Sigmoid colon (tissue), 7 donors: ENCODE measurements around the gene ROBO1. TPM values are rescaled to one million over a fixed set of nuclear protein-coding genes. Genes with fewer than 3 reads are reported as not detected.

Experiments used
- DNase-seq: peaks from one replicate; pipeline ENCODE4 v3.0.0-alpha.2; 2019
- H3K27ac ChIP-seq, 4 donors: fragments of 200-600 bp; sonication (generic); one replicate each; pipeline ENCODE4 v1.5.1; 2016 to 2019; ENCODE audit warnings: mild to moderate bottlenecking in 1 of 4
- H3K27me3 ChIP-seq, 3 donors: fragments of 200-600 bp; sonication (generic); one replicate each; pipeline ENCODE4 v1.5.1; 2019; ENCODE audit warnings: mild to moderate bottlenecking in 1 of 3
- H3K36me3 ChIP-seq, 4 donors: fragments of 200-600 bp; sonication (generic); one replicate each; pipeline ENCODE4 v1.5.1; 2016 to 2019
- H3K4me1 ChIP-seq, 4 donors: fragments of 200-600 bp; sonication (generic); one replicate each; pipeline ENCODE4 v1.5.1; 2017 to 2019
- H3K4me3 ChIP-seq, 4 donors: fragments of 200-600 bp; sonication (generic); one replicate each; pipeline ENCODE4 v1.5.1; 2017 to 2019; ENCODE audit warnings: mild to moderate bottlenecking in 2 of 4, moderate library complexity in 1 of 4
- H3K9me3 ChIP-seq, 4 donors: fragments of 200-600 bp in 3 of 4; sonication (generic) in 3 of 4; one replicate each; pipeline versions ENCODE4 v1.5.1 to v1.6.1; 2013 to 2019
- EP300 ChIP-seq, 4 donors: sonication (generic); formaldehyde crosslinking; IDR thresholded peaks; one replicate each; pipeline ENCODE4 v1.6.1; 2017; ENCODE audit warnings: antibody characterized with exemption in 4 of 4
- POLR2A ChIP-seq, 2 donors: fragments of 450-650 bp; IDR thresholded peaks; one replicate each; pipeline ENCODE4 v1.6.1; 2016; ENCODE audit warnings: antibody characterized with exemption in 2 of 2, mild to moderate bottlenecking in 2 of 2, moderate library complexity in 2 of 2
- POLR2AphosphoS5 ChIP-seq, 4 donors: sonication (generic); formaldehyde crosslinking; IDR thresholded peaks; one replicate each; pipeline ENCODE4 v1.6.1; 2017; ENCODE audit warnings: antibody characterized with exemption in 4 of 4
- WGBS, 2 donors: extraction: QIAGEN DNeasy Blood & Tissue Kit; methylation state at CpG; one replicate each; pipeline ENCODE4 v1.1.7; 2013; 5-methylcytosine and 5-hydroxymethylcytosine counted together
- intact Hi-C: fragments of 100-400 bp; cut with DNase I; formaldehyde crosslinking; loops from one replicate; pipeline ENCODE4 v1.15.1; 2023
- polyA plus RNA-seq, 3 donors: library from polyadenylated mRNA; stranded (reverse); fragments of 200-250 nt; gene quantifications; one replicate each; pipeline ENCODE4 v1.2.3, GENCODE V29; 2013
- total RNA-seq, 4 donors: library from RNA; depleted of rRNA; stranded (reverse); fragments of >200 nt; gene quantifications; one replicate each; pipeline ENCODE4 v1.1.0, GENCODE V29; 2016
- TF ChIP-seq, protein P1 (sequence below), 4 experiments: fragments of 450-650 bp in 3 of 4; fragments of 200-600 bp in 1 of 4; IDR thresholded peaks; one replicate each; pipeline ENCODE4 v1.5.1; 2016 to 2019; ENCODE audit warnings: antibody characterized with exemption in 4 of 4, mild to moderate bottlenecking in 3 of 4, moderate library complexity in 2 of 4
- donor health status: healthy with polysubstance abuse.
- donor health status: Bipolar disorder and iron deficiency.
- donor health status: healthy.

ROBO1 gene
- total and polyA plus RNA-seq, 7 donors: 0.69 to 45.7 (median 32.4) TPM

DNA sequence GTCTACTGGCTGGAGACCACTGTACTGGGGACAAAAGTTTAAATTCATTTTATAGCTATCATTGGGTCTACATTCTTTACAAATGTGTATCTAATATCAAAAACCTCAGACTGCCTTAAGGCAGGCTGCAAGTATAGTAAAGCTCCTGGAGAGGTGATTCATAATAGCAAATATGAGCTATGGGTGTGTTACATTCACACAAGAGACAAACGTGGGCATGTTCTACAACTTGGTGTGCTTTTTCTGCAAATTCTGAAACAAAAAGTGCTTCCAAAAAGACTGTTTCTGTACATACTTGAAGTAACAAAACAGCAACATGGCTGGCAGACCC is 1101.4 kb downstream of the ROBO1 start:
- WGBS, 2 donors: 20 to 53% methylated on average over 1 of the region's 1 CpG
- Histone ChIP-seq H3K36me3 (peaks cover 0 to 9% (median 1%) of the 10 kb centered on the region in 4 donors), H3K4me3 (no peak overlapping the region), H3K4me1 (no peaks in the 10 kb centered on the region), H3K27ac (no peak overlapping the region), H3K9me3 (no peaks in the 10 kb centered on the region), H3K27me3 (no peaks in the 10 kb centered on the region)
- TF ChIP-seq POLR2AphosphoS5 (IDR thresholded peaks at IDR 0.05) (no peak), POLR2A (IDR thresholded peaks at IDR 0.05) (no peak), EP300 (IDR thresholded peaks at IDR 0.05) (no peak)
- TF ChIP-seq, protein P1, sequence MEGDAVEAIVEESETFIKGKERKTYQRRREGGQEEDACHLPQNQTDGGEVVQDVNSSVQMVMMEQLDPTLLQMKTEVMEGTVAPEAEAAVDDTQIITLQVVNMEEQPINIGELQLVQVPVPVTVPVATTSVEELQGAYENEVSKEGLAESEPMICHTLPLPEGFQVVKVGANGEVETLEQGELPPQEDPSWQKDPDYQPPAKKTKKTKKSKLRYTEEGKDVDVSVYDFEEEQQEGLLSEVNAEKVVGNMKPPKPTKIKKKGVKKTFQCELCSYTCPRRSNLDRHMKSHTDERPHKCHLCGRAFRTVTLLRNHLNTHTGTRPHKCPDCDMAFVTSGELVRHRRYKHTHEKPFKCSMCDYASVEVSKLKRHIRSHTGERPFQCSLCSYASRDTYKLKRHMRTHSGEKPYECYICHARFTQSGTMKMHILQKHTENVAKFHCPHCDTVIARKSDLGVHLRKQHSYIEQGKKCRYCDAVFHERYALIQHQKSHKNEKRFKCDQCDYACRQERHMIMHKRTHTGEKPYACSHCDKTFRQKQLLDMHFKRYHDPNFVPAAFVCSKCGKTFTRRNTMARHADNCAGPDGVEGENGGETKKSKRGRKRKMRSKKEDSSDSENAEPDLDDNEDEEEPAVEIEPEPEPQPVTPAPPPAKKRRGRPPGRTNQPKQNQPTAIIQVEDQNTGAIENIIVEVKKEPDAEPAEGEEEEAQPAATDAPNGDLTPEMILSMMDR (IDR thresholded peaks at IDR 0.05): no peak
- intact Hi-C loops: no loop called here
- DNase-seq: no peak

DNA sequence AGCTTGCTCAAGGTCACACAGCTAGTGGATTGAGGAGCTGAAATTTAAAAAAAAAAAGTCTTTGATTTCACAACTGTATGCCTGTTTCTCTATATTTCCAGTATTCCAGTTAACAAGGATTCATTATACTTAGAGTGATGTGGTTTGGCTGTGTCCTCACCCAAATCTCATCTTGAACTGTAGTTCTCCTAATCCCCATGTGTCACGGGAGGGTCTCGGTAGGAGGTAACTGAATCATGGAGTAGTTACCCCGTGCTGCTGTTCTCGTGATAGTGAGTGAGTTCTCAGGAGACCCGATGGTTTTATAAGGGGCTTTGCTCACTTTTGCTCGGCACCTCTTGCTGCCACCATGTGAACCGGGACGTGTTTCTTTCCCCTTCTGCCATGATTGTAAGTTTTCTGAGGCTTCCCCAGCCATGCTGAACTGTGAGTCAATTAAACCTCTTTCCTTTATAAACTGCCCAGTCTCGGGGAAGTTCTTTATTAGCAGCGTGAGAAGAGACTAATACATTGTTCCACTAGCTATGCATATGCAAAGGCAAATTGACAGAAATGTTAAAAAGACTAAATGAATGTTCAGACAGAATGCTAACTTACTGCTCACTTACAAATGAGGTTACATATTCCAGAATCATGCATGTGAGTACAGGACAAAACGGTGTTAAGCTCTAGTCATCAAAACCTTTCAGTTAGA is 1101.9 kb downstream of the ROBO1 start:
- H3K9me3 ChIP-seq: no peaks in the 10 kb centered on the region
- H3K4me3 ChIP-seq: no peak overlapping the region
- intact Hi-C loops: no loop called here
- H3K36me3 ChIP-seq: peaks cover 0 to 9% (median 1%) of the 10 kb centered on the region in 4 donors
- no peaks in the 10 kb centered on the region for H3K4me1 ChIP-seq
- no peak for DNase-seq
- no peaks in the 10 kb centered on the region for H3K27me3 ChIP-seq
- no peak for TF ChIP-seq EP300 (IDR thresholded peaks at IDR 0.05)
- no peak for TF ChIP-seq POLR2AphosphoS5 (IDR thresholded peaks at IDR 0.05)
- TF ChIP-seq POLR2A (IDR thresholded peaks at IDR 0.05): no peak
- TF ChIP-seq, protein P1 (IDR thresholded peaks at IDR 0.05): no peak
- 87 to 88% methylated on average over 11 of the region's 11 CpGs for WGBS, 2 donors
- H3K27ac ChIP-seq: no peak overlapping the region

DNA sequence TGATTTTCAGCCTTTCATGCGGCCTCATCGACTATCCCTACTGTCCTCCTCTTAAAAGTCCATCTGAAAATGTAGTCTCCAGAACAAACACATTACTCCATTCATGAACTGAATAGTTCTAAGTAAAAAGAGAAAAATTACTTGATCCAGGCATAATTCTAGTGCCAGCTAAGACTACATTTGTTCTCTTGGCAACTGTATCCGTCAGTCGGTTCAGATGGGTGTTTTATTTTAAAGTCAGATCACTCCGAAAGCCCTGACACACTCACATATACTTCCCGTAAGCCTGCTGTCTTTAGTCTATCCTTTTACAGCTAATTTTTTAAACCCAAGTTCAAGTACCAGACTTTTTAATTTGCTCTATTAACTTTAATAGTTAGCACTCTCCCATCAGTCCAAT is 1102.7 kb downstream of the ROBO1 start:
- H3K27me3 ChIP-seq: no peaks in the 10 kb centered on the region
- H3K9me3 ChIP-seq: no peaks in the 10 kb centered on the region
- no peak overlapping the region for H3K4me3 ChIP-seq
- intact Hi-C loops: no loop called here
- H3K27ac ChIP-seq: no peak overlapping the region
- WGBS, 2 donors: 93% methylated on average over 6 of the region's 6 CpGs
- DNase-seq: no peak
- TF ChIP-seq POLR2A (IDR thresholded peaks at IDR 0.05): no peak
- TF ChIP-seq POLR2AphosphoS5 (IDR thresholded peaks at IDR 0.05): no peak
- TF ChIP-seq, protein P1 (IDR thresholded peaks at IDR 0.05): no peak
- no peak for TF ChIP-seq EP300 (IDR thresholded peaks at IDR 0.05)
- H3K36me3 ChIP-seq: peaks cover 0 to 9% (median 1%) of the 10 kb centered on the region in 4 donors
- H3K4me1 ChIP-seq: no peaks in the 10 kb centered on the region

GRCh38 chr3:78660957-78661356 is 1106.8 kb downstream of the ROBO1 start:
- no peak overlapping the region for H3K4me3 ChIP-seq
- H3K36me3 ChIP-seq: peaks cover 0 to 7% (median 2%) of the 10 kb centered on the region in 4 donors
- 73 to 75% methylated on average over 6 of the region's 6 CpGs for WGBS, 2 donors
- intact Hi-C loops: loop anchor here (5.0 kb wide), 1 partner anchor 836 kb away; no protein-coding TSS in a partner anchor
- TF ChIP-seq, protein P1 (IDR thresholded peaks at IDR 0.05): no peak
- TF ChIP-seq POLR2AphosphoS5 (IDR thresholded peaks at IDR 0.05) (no peak), POLR2A (IDR thresholded peaks at IDR 0.05) (no peak), EP300 (IDR thresholded peaks at IDR 0.05) (no peak)
- no peaks in the 10 kb centered on the region for H3K27me3 ChIP-seq
- no peak for DNase-seq
- no peaks in the 10 kb centered on the region for H3K9me3 ChIP-seq
- no peaks in the 10 kb centered on the region for H3K4me1 ChIP-seq
- no peak overlapping the region for H3K27ac ChIP-seq
